RWPE2 (cell line): ENCODE data around the gene MFRP.

ENCODE experiments used
- ATAC-seq: fragments of 200-7000 bp; cut with Tn5 transposase; 3 replicates; pipeline ENCODE4 v1.9.1; 2021; ENCODE audit warnings: low read depth
- DNase-seq: peaks from one replicate; pipeline ENCODE4 v3.0.0-alpha.2; 2020; ENCODE audit warnings: low spot score
- H3K27ac ChIP-seq: fragments of 450-650 bp; 2 replicates; pipeline ENCODE4 v1.5.1; 2017; ENCODE audit warnings: mild to moderate bottlenecking; ENCODE audit not compliant: poor library complexity, severe bottlenecking
- H3K27me3 ChIP-seq: fragments of 250-450 bp; sonication (Bioruptor Pico); 2 replicates; pipeline ENCODE4 v1.5.1; 2021; ENCODE audit warnings: mild to moderate bottlenecking, moderate library complexity; ENCODE audit not compliant: insufficient read depth, poor library complexity, severe bottlenecking
- H3K36me3 ChIP-seq: fragments of 250-450 bp; sonication (Bioruptor Pico); 2 replicates; pipeline ENCODE4 v1.5.1; 2020; ENCODE audit warnings: low read depth, mild to moderate bottlenecking, moderate library complexity
- H3K4me1 ChIP-seq: fragments of 250-450 bp; sonication (Bioruptor Pico); 2 replicates; pipeline ENCODE4 v1.5.1; 2021; ENCODE audit warnings: mild to moderate bottlenecking, moderate library complexity; ENCODE audit not compliant: insufficient read depth, poor library complexity, severe bottlenecking
- H3K4me3 ChIP-seq: fragments of 250-450 bp; sonication (Bioruptor Pico); 2 replicates; pipeline ENCODE4 v1.5.1; 2021; ENCODE audit warnings: mild to moderate bottlenecking, moderate library complexity; ENCODE audit not compliant: severe bottlenecking
- H3K9me3 ChIP-seq: fragments of 250-450 bp; sonication (Bioruptor Pico); 2 replicates; pipeline ENCODE4 v1.5.1; 2021; ENCODE audit warnings: mild to moderate bottlenecking, moderate library complexity; ENCODE audit not compliant: severe bottlenecking
- CTCF ChIP-seq: fragments of 450-650 bp; IDR thresholded peaks from one replicate; pipeline ENCODE4 v1.5.1; 2017; ENCODE audit warnings: mild to moderate bottlenecking, moderate library complexity; ENCODE audit not compliant: poor library complexity, severe bottlenecking

MFRP gene

DNA sequence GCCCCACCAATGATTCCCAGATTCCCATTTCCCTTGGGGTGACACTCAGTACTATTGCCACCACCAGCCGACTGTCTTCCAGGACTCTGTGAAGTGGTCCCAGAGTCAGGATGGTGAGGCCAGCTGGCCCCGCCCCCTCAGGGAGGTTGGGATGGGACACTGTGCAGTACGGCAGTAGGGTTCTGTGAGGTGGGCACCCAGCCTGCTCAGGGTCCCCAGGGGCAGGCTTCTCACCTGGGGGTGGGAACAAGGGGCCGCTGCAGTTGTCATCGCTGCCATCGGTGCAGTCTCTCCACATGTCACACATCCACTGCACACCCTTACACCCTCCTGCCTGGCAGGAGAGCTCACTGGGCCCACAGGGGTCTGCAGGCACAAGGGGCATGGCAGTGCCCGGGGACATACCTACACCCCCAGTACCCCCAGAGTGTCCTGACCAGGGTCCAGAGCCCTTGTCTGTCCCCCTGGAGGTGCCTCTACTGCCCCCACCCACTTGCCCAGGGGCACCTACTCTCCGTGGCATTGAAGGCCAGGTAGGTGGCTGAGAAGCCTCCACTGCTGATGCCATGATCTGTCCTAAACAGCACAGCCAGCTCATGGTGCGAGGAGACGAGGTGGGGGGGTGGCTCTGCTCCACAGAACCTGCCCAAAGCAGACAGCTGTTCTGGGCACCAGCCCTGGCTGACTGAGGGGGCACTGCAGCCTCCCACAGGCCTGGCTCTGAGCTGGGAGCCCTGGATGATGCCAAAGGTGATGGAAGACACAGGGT lies 4.0 kb downstream of the MFRP start:
- Histone ChIP-seq H3K4me3 (no peak overlapping the region), H3K27me3 (peaks cover 15% of the 10 kb centered on the region), H3K9me3 (no peaks in the 10 kb centered on the region), H3K36me3 (no peaks in the 10 kb centered on the region), H3K4me1 (peaks cover 5% of the 10 kb centered on the region), H3K27ac (no peak overlapping the region)
- ATAC-seq: no peak
- peak; percentile 51 for DNase-seq
- TF ChIP-seq CTCF: no peak

- peaks cover 15% of the 10 kb centered on the region for H3K27me3 ChIP-seq
- H3K4me3 ChIP-seq: no peak overlapping the region
- H3K9me3 ChIP-seq: no peaks in the 10 kb centered on the region
- no peak for TF ChIP-seq CTCF
- peaks cover 4% of the 10 kb centered on the region; the same call in 1 of the 2 replicates for H3K36me3 ChIP-seq
- peaks cover 10% of the 10 kb centered on the region for H3K4me1 ChIP-seq
- ATAC-seq: no peak
- DNase-seq: peak; percentile 35
- no peak overlapping the region for H3K27ac ChIP-seq
Measured at GRCh38 chr11:119342023-119342300, 4.5 kb downstream of the MFRP start.

- Histone ChIP-seq H3K4me3 (no peak overlapping the region), H3K36me3 (peaks cover 9% of the 10 kb centered on the region; the same call in 1 of the 2 replicates), H3K4me1 (peaks cover 10% of the 10 kb centered on the region), H3K27ac (no peak overlapping the region), H3K9me3 (no peaks in the 10 kb centered on the region), H3K27me3 (peaks cover 15% of the 10 kb centered on the region)
- no peak for TF ChIP-seq CTCF
- ATAC-seq: no peak
- no peak for DNase-seq
Measured at GRCh38 chr11:119341222-119342022, 5.1 kb downstream of the MFRP start.

- Histone ChIP-seq H3K4me3 (peak within 1 kb of the TSS; percentile 31), H3K4me1 (peaks cover 10% of the 10 kb centered on the region), H3K36me3 (peaks cover 10% of the 10 kb centered on the region; the same call in 1 of the 2 replicates), H3K27me3 (peaks cover 15% of the 10 kb centered on the region), H3K27ac (no peak within 1 kb of the TSS), H3K9me3 (no peaks in the 10 kb centered on the region)
- peak; percentile 49 for DNase-seq
- TF ChIP-seq CTCF: no peak
- ATAC-seq: peak; percentile 19
Measured at GRCh38 chr11:119340335-119341221, 5.9 kb downstream of the MFRP start, which contains the start of gene C1QTNF5. C1QTNF5 (minus strand) TSS chr11:119340883; CDS start chr11:119340397, 486 bp downstream.
